ENCODE data around the gene MAP7D1.

DNA sequence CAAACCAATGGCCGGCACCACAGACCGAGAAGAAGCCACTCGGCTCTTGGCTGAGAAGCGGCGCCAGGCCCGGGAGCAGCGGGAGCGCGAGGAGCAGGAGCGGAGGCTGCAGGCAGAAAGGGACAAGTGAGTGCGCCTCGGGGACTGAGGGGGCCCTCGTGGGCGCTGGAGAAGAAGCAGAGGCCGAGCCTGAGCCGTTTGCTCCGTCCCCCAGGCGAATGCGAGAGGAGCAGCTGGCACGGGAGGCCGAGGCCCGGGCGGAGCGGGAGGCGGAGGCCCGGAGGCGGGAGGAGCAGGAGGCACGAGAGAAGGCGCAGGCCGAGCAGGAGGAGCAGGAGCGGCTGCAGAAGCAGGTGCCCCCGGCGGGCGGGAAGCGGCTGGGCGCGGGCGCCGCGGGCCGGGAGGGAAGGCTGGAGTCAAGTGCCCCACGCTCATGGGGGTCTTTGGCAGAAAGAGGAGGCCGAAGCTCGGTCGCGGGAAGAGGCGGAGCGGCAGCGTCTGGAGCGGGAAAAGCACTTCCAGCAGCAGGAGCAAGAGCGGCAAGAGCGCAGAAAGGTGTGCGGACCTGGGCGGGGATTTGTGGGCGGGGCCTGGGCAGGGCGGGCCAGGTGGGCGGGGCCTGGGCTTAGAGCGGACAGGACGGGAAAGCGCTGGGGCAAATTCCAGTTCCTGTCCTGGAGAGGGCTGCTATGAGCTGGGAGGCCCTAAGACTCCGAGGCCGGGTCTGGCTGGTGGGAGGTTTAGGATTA is 22.7 kb downstream of the MAP7D1 start:
- TF ChIP-seq FOXA1 (IDR thresholded peaks at IDR 0.05) (no peak), SUZ12 (IDR thresholded peaks at IDR 0.05) (no peak), TARDBP (IDR thresholded peaks at IDR 0.05) (no peak), HDGF (IDR thresholded peaks at IDR 0.05; ENCODE audit: borderline replicate concordance) (no peak), BHLHE40 (IDR thresholded peaks at IDR 0.05; ENCODE audit: borderline replicate concordance) (no peak), ELF4 (IDR thresholded peaks at IDR 0.05) (no peak), SP1 (IDR thresholded peaks at IDR 0.05) (no peak), FOXK2 (IDR thresholded peaks at IDR 0.05) (no peak), L3MBTL2 (conservative IDR thresholded peaks at IDR 0.05) (no peak), ZNF384 (IDR thresholded peaks at IDR 0.05) (no peak), LEF1 (IDR thresholded peaks at IDR 0.05; ENCODE audit: borderline replicate concordance) (no peak), NFRKB (IDR thresholded peaks at IDR 0.05) (no peak), FOXM1 (IDR thresholded peaks at IDR 0.05; ENCODE audit: borderline replicate concordance) (no peak), CTBP1 (IDR thresholded peaks at IDR 0.05; ENCODE audit: borderline replicate concordance) (no peak)
